HepG2 (cell line): ENCODE measurements around the gene IRS1. TPM values are rescaled to one million over a fixed set of nuclear protein-coding genes. Genes with fewer than 3 reads are reported as not detected.

Source experiments
- ATF3 ChIP-seq: sonication (generic); formaldehyde crosslinking; IDR thresholded peaks from 2 replicates; pipeline ENCODE4 v1.4.0; 2020; ENCODE audit warnings: missing genetic modification reagents
- CBX1 ChIP-seq: IDR thresholded peaks from one replicate; pipeline ENCODE4 v1.6.1; 2016; ENCODE audit warnings: antibody characterized with exemption, low read depth
- DZIP1 ChIP-seq: sonication (generic); formaldehyde crosslinking; IDR thresholded peaks from 2 replicates; pipeline ENCODE4 v1.5.0; 2020; ENCODE audit warnings: mild to moderate bottlenecking, missing genetic modification reagents
- HHEX ChIP-seq: IDR thresholded peaks from 2 replicates; pipeline ENCODE4 v1.6.1; 2016; ENCODE audit warnings: control low read depth
- LCORL ChIP-seq, 2 experiments: fragments of 450-650 bp in 1 of 2; sonication (generic) in 1 of 2; formaldehyde crosslinking in 1 of 2; IDR thresholded peaks; 2 replicates each; pipeline versions ENCODE4 v1.5.0 to v1.6.1; 2017 to 2020; ENCODE audit warnings: antibody characterized with exemption in 1 of 2, missing genetic modification reagents in 1 of 2
- MTF2 ChIP-seq: sonication (generic); formaldehyde crosslinking; IDR thresholded peaks from 2 replicates; pipeline ENCODE4 v1.5.0; 2020; ENCODE audit warnings: missing genetic modification reagents, borderline replicate concordance
- RBM22 ChIP-seq: fragments of 200-400 bp; formaldehyde crosslinking; optimal IDR thresholded peaks from 2 replicates; pipeline ENCODE3; 2017; ENCODE audit warnings: mild to moderate bottlenecking, low read length, moderate library complexity
- SSRP1 ChIP-seq: IDR thresholded peaks from 2 replicates; pipeline ENCODE4 v1.6.1; 2016; ENCODE audit warnings: control low read depth
- TFE3 ChIP-seq: IDR thresholded peaks from 2 replicates; pipeline ENCODE4 v1.6.1; 2016
- ZBTB26 ChIP-seq: IDR thresholded peaks from 2 replicates; pipeline ENCODE4 v1.6.1; 2016; ENCODE audit warnings: missing compliant biosample characterization, missing genetic modification reagents, borderline replicate concordance
- ZBTB46 ChIP-seq: sonication (generic); formaldehyde crosslinking; IDR thresholded peaks from 2 replicates; pipeline ENCODE4 v1.4.0; 2020; ENCODE audit warnings: mild to moderate bottlenecking, missing genetic modification reagents, borderline replicate concordance
- ZC3H13 ChIP-seq: sonication (generic); formaldehyde crosslinking; IDR thresholded peaks from 2 replicates; pipeline ENCODE4 v1.8.1; 2023; ENCODE audit warnings: mild to moderate bottlenecking, missing genetic modification reagents, moderate library complexity
- ZNF205 ChIP-seq: IDR thresholded peaks from 2 replicates; pipeline ENCODE4 v1.6.1; 2018; ENCODE audit warnings: missing biosample characterization, missing genetic modification reagents
- ZNF34 ChIP-seq: sonication (generic); formaldehyde crosslinking; IDR thresholded peaks from 2 replicates; pipeline ENCODE4 v1.4.0; 2020; ENCODE audit warnings: mild to moderate bottlenecking, missing genetic modification reagents, borderline replicate concordance
- ZNF574 ChIP-seq: sonication (generic); formaldehyde crosslinking; IDR thresholded peaks from 2 replicates; pipeline ENCODE4 v1.4.0; 2020; ENCODE audit warnings: missing genetic modification reagents
- ZNF670 ChIP-seq: sonication (generic); formaldehyde crosslinking; IDR thresholded peaks from 2 replicates; pipeline ENCODE4 v1.8.0; 2022; ENCODE audit warnings: mild to moderate bottlenecking, missing genetic modification reagents, borderline replicate concordance
- ZNF672 ChIP-seq: sonication (generic); formaldehyde crosslinking; IDR thresholded peaks from 2 replicates; pipeline ENCODE4 v1.8.1; 2022; ENCODE audit warnings: missing genetic modification reagents
- ZNF850 ChIP-seq: sonication (generic); formaldehyde crosslinking; conservative IDR thresholded peaks from 2 replicates; pipeline ENCODE4 v1.9.0; 2021; ENCODE audit warnings: mild to moderate bottlenecking, missing genetic modification reagents
- ZSCAN20 ChIP-seq: sonication (generic); formaldehyde crosslinking; IDR thresholded peaks from 2 replicates; pipeline ENCODE4 v1.4.0; 2020; ENCODE audit warnings: missing genetic modification reagents, mild to moderate bottlenecking, borderline replicate concordance
- polyA plus RNA-seq, 8 experiments: library from polyadenylated mRNA; depleted of rRNA in 3 of 8; stranded (reverse) in 7 of 8; unstranded in 1 of 8; fragments of >200 nt; fragmentation: Illumina TruSeq in 4 of 8; extraction: Trizol in 4 of 8; gene quantifications; 2 replicates each; pipeline versions ENCODE4 v1.2.1 to v1.2.3, GENCODE V29; 2011 to 2016; ENCODE audit warnings: low read depth in 4 of 8, missing spikeins in 1 of 8, mixed read lengths in 1 of 8; ENCODE audit not compliant: insufficient read depth in 1 of 8
- total RNA-seq, 5 experiments: library from RNA; depleted of rRNA; stranded (reverse); fragments of >200 nt; fragmentation: Illumina TruSeq; extraction: Trizol; gene quantifications; 2 replicates each; pipeline ENCODE4 v1.2.3, GENCODE V29; 2016; ENCODE audit warnings: low read depth in 1 of 5

IRS1 gene
- total and polyA plus RNA-seq, 2 of the 13 experiments (the other 11 are each of a cell fraction or from before 2014, with no cell fraction given): 8.7 to 9.0 TPM

- TF ChIP-seq ZBTB26 (CRISPR knock-in tag) (no peak), CBX1 (no peak), LCORL (IDR thresholded peaks at IDR 0.05) (no peak), LCORL (CRISPR knock-in tag; IDR thresholded peaks at IDR 0.05) (no peak), MTF2 (CRISPR knock-in tag) (no peak), ZC3H13 (peak; percentile 88), ZNF670 (CRISPR knock-in tag) (0 out of 2 replicates have a peak, but pooled peaks have one; percentile 76), ZBTB46 (CRISPR knock-in tag) (no peak), DZIP1 (CRISPR knock-in tag) (0 out of 2 replicates have a peak, but pooled peaks have one; percentile 84), ZNF205 (no peak), ZNF672 (CRISPR knock-in tag) (no peak), ZNF850 (no peak), ZSCAN20 (CRISPR knock-in tag) (no peak), ZNF34 (no peak), ZNF574 (no peak), SSRP1 (CRISPR knock-in tag) (no peak), TFE3 (no peak), HHEX (CRISPR knock-in tag) (no peak), ATF3 (CRISPR knock-in tag) (no peak), RBM22 (no peak)
Observed at GRCh38 chr2:226795281-226796011, 4.2 kb downstream of the IRS1 start (continued).
